ENCODE results near the gene ANKRD9. TPM values are rescaled to one million over a fixed set of nuclear protein-coding genes. Genes with fewer than 3 reads are reported as not detected.

Gene ANKRD9
- total and polyA plus RNA-seq, 2 donors (not counting 3 experiments of a cell fraction or from before 2014, with no cell fraction given): 21.0 to 24.6 TPM

DNA sequence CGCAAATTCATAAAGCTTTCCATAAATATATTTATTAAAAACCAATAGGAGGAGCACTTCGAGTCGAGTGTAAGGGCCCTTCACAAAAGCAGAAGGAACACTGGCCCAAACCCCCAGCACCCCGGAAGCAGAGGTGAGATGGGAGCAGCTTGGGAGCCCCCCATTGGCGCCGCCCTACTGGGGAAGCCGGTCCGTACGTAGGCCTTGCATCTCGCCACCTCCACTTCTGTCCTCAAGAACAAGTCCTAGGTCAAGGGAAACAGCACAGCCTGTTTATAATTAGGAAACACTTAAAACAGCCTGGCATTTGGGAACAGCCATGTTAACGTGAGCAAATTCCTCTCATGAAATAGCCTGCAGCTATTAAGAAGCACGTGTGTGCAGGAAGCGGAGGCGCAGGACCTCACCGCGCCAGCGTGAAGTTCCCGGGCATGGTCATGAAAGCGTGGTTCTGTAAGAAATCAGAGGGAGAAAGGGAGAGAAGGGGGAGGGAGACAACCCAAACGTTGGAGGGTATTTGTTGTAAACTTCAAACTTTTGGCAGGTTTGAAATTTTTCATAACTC is 7.7 kb downstream of the ANKRD9 start:
- H3K9ac ChIP-seq (replicated peaks; ENCODE audit: extremely low read depth, insufficient read depth, low read length): no peak overlapping the region
- H4K20me1 ChIP-seq (replicated peaks; ENCODE audit: control insufficient read depth, extremely low read depth, insufficient read depth, low read length): no peaks in the 10 kb centered on the region
- no peak overlapping the region for H2AFZ ChIP-seq (ENCODE audit: low read depth, low read length)
- ChIA-PET POLR2A (no interaction called here), CTCF (no interaction called here)
- H3K27me3 ChIP-seq (ENCODE audit: control insufficient read depth in 2 of 2, insufficient read depth in 2 of 2, low read length in 2 of 2): no peaks in the 10 kb centered on the region
- intact Hi-C loops (cut with micrococcal nuclease) (loop anchor here (10.0 kb wide), 1 partner anchor 137 kb away; the partner anchor contains the start of genes CINP and TECPR2), dilution Hi-C loops (cut with MboI; ENCODE audit: extremely low pct_ligation_motif_present, low sequenced_read_pairs) (loop anchor here (10.0 kb wide), 1 partner anchor 57 kb away; no protein-coding TSS in a partner anchor)
- DNase-seq (ENCODE audit: low read depth, low spot score) (no peak), FAIRE-seq (no peak)
- peaks cover 24% of the 10 kb centered on the region for H3K4me1 ChIP-seq (ENCODE audit: control insufficient read depth, extremely low read depth, insufficient read depth, low read length)
- H3K4me2 ChIP-seq (ENCODE audit: insufficient read depth, low read length): no peak overlapping the region
- no peaks in the 10 kb centered on the region for H3K9me1 ChIP-seq (replicated peaks; ENCODE audit: control insufficient read depth, extremely low read depth, insufficient read depth, low read length)
- no peaks in the 10 kb centered on the region for H3K79me2 ChIP-seq (ENCODE audit: control insufficient read depth, insufficient read depth, low read length)
- no peak overlapping the region for H3K4me3 ChIP-seq (replicated peaks in 1 of 3; ENCODE audit: insufficient read depth in 1 of 3, low read depth in 1 of 3, low read length in 3 of 3)
- H3K36me3 ChIP-seq (ENCODE audit: control insufficient read depth in 2 of 2, extremely low read depth in 1 of 2, insufficient read depth in 2 of 2, low read length in 2 of 2): peaks cover 0 to 20% of the 10 kb centered on the region in 2 experiments
- TF ChIP-seq POLR2A (IDR thresholded peaks at IDR 0.05; ENCODE audit: low read depth, low read length): no peak
- no peak for TF ChIP-seq CTCF (IDR thresholded peaks at IDR 0.05; ENCODE audit: extremely low read depth in 1 of 2, insufficient read depth in 1 of 2, low read depth in 1 of 2, low read length in 2 of 2)
- TF ChIP-seq MYC (IDR thresholded peaks at IDR 0.05; ENCODE audit: low read depth, low read length): no peak
- TF ChIP-seq FOS (IDR thresholded peaks at IDR 0.05; ENCODE audit: borderline replicate concordance, insufficient read depth, low read length): no peak
- no peak for TF ChIP-seq EZH2 (IDR thresholded peaks at IDR 0.05; ENCODE audit: borderline replicate concordance, low read depth, low read length, severe bottlenecking)
- no peak for TF ChIP-seq GATA2 (IDR thresholded peaks at IDR 0.05; ENCODE audit: insufficient read depth, insufficient read length, low read depth, low read length)
- no peak for TF ChIP-seq POLR2AphosphoS5 (IDR thresholded peaks at IDR 0.05; ENCODE audit: insufficient read depth, low read depth, low read length)
- TF ChIP-seq, protein P1, sequence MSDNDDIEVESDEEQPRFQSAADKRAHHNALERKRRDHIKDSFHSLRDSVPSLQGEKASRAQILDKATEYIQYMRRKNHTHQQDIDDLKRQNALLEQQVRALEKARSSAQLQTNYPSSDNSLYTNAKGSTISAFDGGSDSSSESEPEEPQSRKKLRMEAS (IDR thresholded peaks at IDR 0.05; ENCODE audit: insufficient read depth, insufficient read length): no peak
- no peak for TF ChIP-seq JUN (IDR thresholded peaks at IDR 0.05; ENCODE audit: borderline replicate concordance, insufficient read depth, insufficient read length, low read depth)
- no peaks in the 10 kb centered on the region for H3K9me3 ChIP-seq (replicated peaks; ENCODE audit: control insufficient read depth, insufficient read depth, low read length)
- BruUV-seq (replicated peaks): no TSS peak
- no peak overlapping the region for H3K27ac ChIP-seq (ENCODE audit: insufficient read depth, low read depth, low read length)
